GM21390 (cell line): ENCODE data around the gene LINC00632.
"Not testable (repeated sequence)": the region's sequence is repeated elsewhere in the genome, so short reads cannot be mapped to it uniquely, and the experiment has no call there.

Experiments used
- ATAC-seq: cut with Tn5 transposase; IDR thresholded peaks from one replicate; pipeline ENCODE4 v1.9.1; 2021; ENCODE audit not compliant: unreplicated experiment

The LINC00632 gene

GRCh38 chrX:140709421-140709846 lies at the start of gene LINC00632:
TSS of gene LINC00632 (plus strand) at chrX:140709759.
- no peak for ATAC-seq

DNA sequence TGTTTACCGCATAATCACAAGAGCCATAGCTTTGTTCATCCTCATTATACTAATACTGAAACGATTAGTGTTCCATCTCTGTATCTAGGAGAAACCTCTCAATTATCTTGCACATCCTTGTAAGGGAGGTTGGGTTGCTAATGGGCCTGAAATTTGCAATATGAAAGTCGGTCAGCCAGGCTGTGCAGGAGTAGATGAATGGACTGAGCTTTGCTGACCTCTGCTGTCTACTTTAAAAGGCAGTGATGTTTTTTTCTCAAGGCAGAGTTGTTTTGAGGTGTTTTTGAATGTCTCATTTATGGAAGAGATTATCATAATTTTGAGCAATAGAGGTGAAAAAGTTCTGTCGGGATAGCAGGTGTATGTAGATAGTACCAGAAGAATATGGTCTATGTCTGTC lies 47.9 kb upstream of the LINC00632 start:
- ATAC-seq, result no peak

GRCh38 chrX:140664939-140665338 lies 44.6 kb upstream of the LINC00632 start:
- ATAC-seq, result no peak

DNA sequence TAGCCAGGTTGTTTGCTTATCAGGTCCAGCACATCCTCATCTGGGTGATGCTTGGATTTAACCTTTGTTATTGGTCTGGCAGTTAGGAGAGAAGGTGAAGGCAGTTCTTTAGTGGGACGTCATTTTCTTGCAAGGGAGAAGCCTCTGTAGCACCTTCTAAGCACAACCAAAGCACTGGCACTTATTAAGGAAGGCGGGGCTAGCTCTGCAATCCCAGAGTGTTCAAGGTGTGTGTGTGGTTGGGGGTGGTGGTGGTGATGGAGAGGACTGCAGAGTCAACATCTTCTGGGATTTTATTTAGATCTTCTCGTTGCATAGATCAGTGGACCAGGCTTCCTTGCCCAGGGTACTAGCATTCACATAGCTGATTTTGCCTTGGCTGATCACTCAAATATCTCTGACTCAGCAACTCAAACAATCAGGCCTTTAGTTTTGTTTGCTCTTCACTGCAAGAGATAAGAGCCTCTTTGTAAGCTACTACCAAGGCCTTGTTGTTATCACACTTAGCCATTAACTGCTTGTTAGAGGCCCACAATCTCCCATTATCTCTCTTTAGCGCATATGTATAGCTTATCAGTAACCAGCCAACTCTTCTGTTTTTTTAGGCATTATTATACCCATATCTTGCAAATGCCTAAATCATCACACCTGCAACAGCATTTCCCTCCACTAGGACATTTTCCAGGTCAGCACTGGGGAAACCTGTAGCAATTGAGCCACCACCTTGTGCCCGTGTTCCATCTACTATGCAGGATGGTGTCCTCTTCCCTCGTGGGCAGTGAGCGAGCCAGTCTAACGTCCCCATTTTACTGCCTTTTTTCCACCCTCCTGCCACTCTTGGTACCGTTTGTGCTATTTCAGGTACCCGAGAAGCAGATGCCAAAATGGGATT lies 36.5 kb upstream of the LINC00632 start:
- ATAC-seq, result no peak

GRCh38 chrX:140687706-140688105 lies 21.9 kb upstream of the LINC00632 start:
- ATAC-seq, result no peak

GRCh38 chrX:140691596-140691995 lies 18.0 kb upstream of the LINC00632 start:
- ATAC-seq, result not testable (repeated sequence)

GRCh38 chrX:140697618-140698017 lies 11.9 kb upstream of the LINC00632 start:
- ATAC-seq, result no peak

DNA sequence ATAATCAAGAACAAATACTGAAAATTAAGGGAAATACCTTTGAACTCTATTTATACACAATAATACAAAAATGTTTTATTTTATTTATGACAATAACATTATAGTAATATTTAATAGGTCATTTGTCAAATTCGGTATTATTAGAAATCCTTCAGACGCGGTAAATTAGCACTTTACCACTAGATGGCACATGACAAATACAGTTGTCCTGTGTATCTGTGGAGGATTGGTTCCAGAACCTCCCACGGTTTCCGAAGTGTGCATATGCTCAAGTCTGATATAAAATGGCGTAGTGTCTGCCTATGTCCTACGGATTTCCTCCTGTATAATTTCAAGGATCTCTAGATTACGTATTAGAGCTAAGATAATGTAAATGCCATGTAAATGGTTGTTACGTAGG lies 8.1 kb upstream of the LINC00632 start:
- ATAC-seq, result no peak

DNA sequence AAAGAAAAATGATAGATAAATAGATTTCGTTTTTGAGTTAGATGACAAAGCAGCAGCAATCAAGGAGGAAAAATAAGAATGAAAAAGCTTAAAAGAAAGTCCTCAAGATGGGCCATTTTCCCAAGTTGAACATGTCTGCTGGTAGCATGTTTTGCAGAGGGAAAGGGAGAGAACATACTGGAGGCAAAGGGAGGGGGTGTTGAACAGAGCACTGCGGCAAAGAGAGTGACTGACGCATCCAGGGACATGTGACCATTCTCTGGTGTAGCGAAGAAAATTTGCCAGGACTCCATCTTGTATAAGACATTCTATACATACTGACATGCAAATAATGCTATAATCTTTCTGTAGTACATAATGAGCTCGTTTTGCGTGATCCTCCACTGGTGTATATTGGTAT lies 1.2 kb downstream of the LINC00632 start:
- no peak for ATAC-seq

- ATAC-seq, result no peak
These were observed 2.3 kb downstream of the LINC00632 start for GRCh38 chrX:140711894-140712293.

- no peak for ATAC-seq
These were observed 3.0 kb downstream of the LINC00632 start for GRCh38 chrX:140712413-140713173.

DNA sequence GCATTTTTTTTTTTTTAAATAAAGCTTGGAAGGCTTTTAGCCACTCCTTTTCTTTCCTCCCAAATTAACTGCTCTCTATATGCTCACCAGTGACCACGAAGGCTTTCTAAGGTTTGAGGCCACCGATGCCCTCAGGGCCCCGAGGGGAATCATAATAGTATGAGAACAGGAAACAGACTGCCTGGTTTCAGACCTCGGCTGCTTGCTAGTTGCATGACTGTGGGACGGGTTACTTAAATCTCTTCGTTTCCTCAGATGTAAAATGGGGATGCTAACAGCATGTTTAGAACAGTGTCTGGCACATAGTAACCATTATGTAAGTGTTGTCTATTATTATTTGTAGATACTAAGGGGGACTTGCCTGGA lies 3.6 kb downstream of the LINC00632 start:
- no peak for ATAC-seq

GRCh38 chrX:140715787-140716186 lies 6.2 kb downstream of the LINC00632 start:
- ATAC-seq, result no peak

- no peak for ATAC-seq
These were observed 13.7 kb downstream of the LINC00632 start for GRCh38 chrX:140723121-140723715.

- ATAC-seq, result no peak
These were observed 14.8 kb downstream of the LINC00632 start for GRCh38 chrX:140724309-140724708.

DNA sequence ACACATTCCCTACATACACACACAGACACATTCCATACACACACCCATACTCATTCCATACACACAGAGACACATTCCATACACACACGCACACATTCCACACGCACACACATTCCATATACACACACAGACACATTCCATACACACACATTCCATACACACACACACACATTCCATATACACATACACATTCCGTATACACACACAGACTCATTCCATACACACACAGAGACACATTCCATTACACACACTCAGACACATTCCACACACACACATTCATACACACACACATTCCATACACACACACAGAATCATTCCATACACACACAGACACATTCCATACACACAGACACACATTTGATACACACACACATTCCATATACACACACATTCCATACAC lies 15.2 kb downstream of the LINC00632 start:
- ATAC-seq, result no peak

GRCh38 chrX:140725500-140725899 lies 15.9 kb downstream of the LINC00632 start:
- ATAC-seq, result no peak

DNA sequence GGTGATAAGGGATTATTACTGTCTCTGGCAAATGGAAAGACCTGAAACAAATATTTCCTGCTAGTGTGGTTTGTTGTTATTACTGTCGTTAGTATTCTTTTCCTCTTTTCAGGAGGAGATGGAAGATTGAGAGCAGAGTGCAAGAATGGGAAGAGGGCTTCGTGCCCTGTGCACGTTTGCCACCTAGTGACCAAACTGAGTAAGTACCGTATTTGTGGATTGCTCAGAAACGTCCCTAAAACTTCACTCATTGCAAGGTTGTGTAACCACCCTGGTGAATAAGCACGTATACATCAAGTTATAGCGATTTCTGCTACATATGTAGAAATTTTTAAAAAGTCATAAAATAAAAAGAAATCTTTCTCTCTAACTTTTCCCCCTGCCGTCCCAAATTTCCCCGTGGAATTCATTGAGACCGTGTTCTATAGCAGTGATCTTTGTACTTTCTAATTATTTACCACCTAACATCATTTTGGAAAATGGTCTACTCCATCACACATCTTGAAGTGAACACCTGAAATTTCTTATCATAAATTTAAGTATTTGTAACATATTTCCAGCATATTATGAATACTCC lies 24.3 kb downstream of the LINC00632 start:
- ATAC-seq, result peak; percentile 57

- no peak for ATAC-seq
These were observed 34.5 kb downstream of the LINC00632 start for GRCh38 chrX:140744085-140744484.

DNA sequence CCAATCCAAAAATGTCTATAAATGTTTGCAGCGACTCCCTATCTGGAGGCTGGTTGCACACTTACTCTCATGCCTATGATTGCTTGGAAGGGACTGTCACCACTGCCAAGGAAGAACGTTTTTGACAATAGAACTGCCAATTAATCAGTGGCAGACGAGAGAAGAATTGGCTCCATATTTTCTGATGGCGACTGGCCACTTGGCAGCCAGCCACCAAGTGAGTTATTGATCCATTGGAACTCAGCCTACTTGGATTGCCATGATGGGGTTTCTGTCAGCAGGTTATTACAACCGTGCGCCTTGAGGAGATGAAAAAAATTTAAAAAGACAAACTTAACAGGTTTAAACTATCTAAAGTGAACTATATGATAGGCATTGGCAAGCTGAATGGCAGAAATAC lies 47.4 kb downstream of the LINC00632 start:
- no peak for ATAC-seq

DNA sequence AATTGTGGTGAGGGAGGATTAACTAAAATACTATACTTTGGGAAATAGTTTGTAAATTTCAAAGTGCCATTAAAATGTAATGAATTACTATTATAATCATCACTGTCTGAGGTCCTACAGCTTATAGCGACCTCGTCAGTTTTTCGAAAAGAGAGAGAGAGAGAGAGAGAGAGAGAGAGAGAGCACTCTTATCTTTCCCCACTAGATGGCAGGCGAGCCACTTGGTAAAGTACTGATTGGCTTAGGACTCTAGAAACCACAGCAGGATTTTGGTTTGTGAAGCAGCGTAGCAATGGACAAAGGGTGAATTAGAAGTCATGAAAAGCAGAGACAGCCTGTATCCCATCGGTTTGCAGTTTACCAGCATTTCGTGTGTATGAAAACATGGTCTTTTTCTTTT lies 52.5 kb downstream of the LINC00632 start:
- peak; percentile 82 for ATAC-seq
